Keratinocyte (primary cell): ENCODE results near the gene SBSN. TPM values are rescaled to one million over a fixed set of nuclear protein-coding genes. Genes with fewer than 3 reads are reported as not detected.

Experiments
- DNase-seq: peaks from one replicate; pipeline ENCODE4 v3.0.0-alpha.2; 2011; ENCODE audit warnings: low read depth, missing footprints, low spot score
- FAIRE-seq: peaks from 2 replicates; lab custom pipeline; 2011; peaks lifted over from hg19 to GRCh38; lab: Jason Lieb, UNC
- H2AFZ ChIP-seq: 2 replicates; pipeline ENCODE4 v1.6.0; 2012; ENCODE audit warnings: low read length, control low read depth, inconsistent platforms; ENCODE audit not compliant: control insufficient read depth
- H3K27ac ChIP-seq: 2 replicates; pipeline ENCODE4 v1.5.1; 2011; ENCODE audit warnings: low read length; ENCODE audit not compliant: control insufficient read depth, insufficient read depth
- H3K27me3 ChIP-seq: 3 replicates; pipeline ENCODE4 v1.6.0; 2011; ENCODE audit warnings: low read length; ENCODE audit not compliant: control insufficient read depth, insufficient read depth; ENCODE audit errors: extremely low read depth
- H3K36me3 ChIP-seq, 2 experiments: 2 replicates in 1 of 2; 3 replicates in 1 of 2; pipeline ENCODE4 v1.5.1; 2011; ENCODE audit warnings: low read length in 2 of 2, mild to moderate bottlenecking in 1 of 2; ENCODE audit not compliant: control insufficient read depth in 2 of 2, insufficient read depth in 2 of 2; ENCODE audit errors: extremely low read depth in 1 of 2
- H3K4me1 ChIP-seq: 3 replicates; pipeline ENCODE4 v1.5.1; 2011; ENCODE audit warnings: low read length; ENCODE audit not compliant: control insufficient read depth, insufficient read depth; ENCODE audit errors: extremely low read depth
- H3K4me2 ChIP-seq: 3 replicates; pipeline ENCODE4 v1.6.0; 2011; ENCODE audit warnings: low read depth, low read length; ENCODE audit not compliant: control insufficient read depth, insufficient read depth; ENCODE audit errors: extremely low read depth
- H3K4me3 ChIP-seq, 3 experiments: fragments of 200-600 bp in 1 of 3; sonication (generic) in 1 of 3; 2 replicates in 2 of 3; 3 replicates in 1 of 3; pipeline ENCODE4 v1.5.1; 2011 to 2016; ENCODE audit warnings: low read length in 3 of 3, mild to moderate bottlenecking in 3 of 3, control low read depth in 2 of 3, inconsistent platforms in 1 of 3, low read depth in 1 of 3, mixed read lengths in 1 of 3, mixed run types in 1 of 3, moderate library complexity in 1 of 3; ENCODE audit not compliant: control insufficient read depth in 2 of 3, insufficient read depth in 2 of 3; ENCODE audit errors: extremely low read depth in 1 of 3
- H3K79me2 ChIP-seq: 2 replicates; pipeline ENCODE4 v1.6.0; 2012; ENCODE audit warnings: low read length; ENCODE audit not compliant: control insufficient read depth, insufficient read depth
- H3K9ac ChIP-seq: 3 replicates; pipeline ENCODE4 v1.6.0; 2011; ENCODE audit warnings: low read length; ENCODE audit not compliant: control insufficient read depth, insufficient read depth; ENCODE audit errors: extremely low read depth
- H3K9me1 ChIP-seq: 3 replicates; pipeline ENCODE4 v1.6.0; 2011; ENCODE audit warnings: low read length; ENCODE audit not compliant: control insufficient read depth, insufficient read depth; ENCODE audit errors: extremely low read depth
- H3K9me3 ChIP-seq: 2 replicates; pipeline ENCODE4 v1.5.1; 2012; ENCODE audit warnings: low read depth, low read length; ENCODE audit not compliant: control insufficient read depth
- H4K20me1 ChIP-seq: 3 replicates; pipeline ENCODE4 v1.6.0; 2011; ENCODE audit warnings: low read length; ENCODE audit not compliant: control insufficient read depth, insufficient read depth; ENCODE audit errors: extremely low read depth
- CTCF ChIP-seq, 3 experiments: IDR thresholded peaks in 1 of 3; conservative IDR thresholded peaks in 1 of 3; optimal IDR thresholded peaks in 1 of 3; 2 replicates in 2 of 3; 3 replicates in 1 of 3; pipeline versions ENCODE3 to v1.5.1; 2011; ENCODE audit warnings: low read length in 3 of 3, mild to moderate bottlenecking in 3 of 3, moderate library complexity in 2 of 3, control low read depth in 1 of 3, inconsistent platforms in 1 of 3; ENCODE audit not compliant: insufficient read depth in 2 of 3; ENCODE audit errors: extremely low read depth in 1 of 3
- EZH2 ChIP-seq: IDR thresholded peaks from one replicate; pipeline ENCODE4 v1.6.1; 2012; ENCODE audit warnings: inconsistent platforms, mild to moderate bottlenecking, low read length, moderate library complexity
- dilution Hi-C: fragments of 300-500 bp; cut with MboI; formaldehyde crosslinking; loops from one replicate; pipeline ENCODE4 v1.7.0; 2020; ENCODE audit warnings: low sequenced_read_pairs; ENCODE audit not compliant: extremely low pct_ligation_motif_present
- polyA plus RNA-seq, 5 experiments: library from polyadenylated mRNA; depleted of rRNA in 3 of 5; stranded (reverse) in 3 of 5; stranded (forward) in 1 of 5; unstranded in 1 of 5; fragments of >200 nt; gene quantifications; 1 replicate in 1 of 5; 2 replicates in 3 of 5; 3 replicates in 1 of 5; pipeline versions ENCODE4 v1.2.1 to v1.2.3, GENCODE V29; 2011 to 2012; ENCODE audit warnings: missing spikeins in 2 of 5, low read depth in 1 of 5, low replicate concordance in 1 of 5

The SBSN gene
- polyA plus RNA-seq, 1 donor (not counting 4 experiments of a cell fraction or from before 2014, with no cell fraction given), result 49.0 TPM

- Histone ChIP-seq H3K9ac (no peak overlapping the region), H3K4me3 (no peak overlapping the region), H4K20me1 (no peaks in the 10 kb centered on the region), H3K9me3 (no peaks in the 10 kb centered on the region), H3K9me1 (no peaks in the 10 kb centered on the region), H3K4me1 (no peaks in the 10 kb centered on the region), H3K27me3 (peaks cover 4% of the 10 kb centered on the region), H2AFZ (no peak overlapping the region), H3K27ac (no peak overlapping the region), H3K36me3 (no peaks in the 10 kb centered on the region), H3K79me2 (no peaks in the 10 kb centered on the region), H3K4me2 (no peak overlapping the region)
- DNase-seq (no peak), FAIRE-seq (no peak)
- TF ChIP-seq CTCF (optimal IDR thresholded peaks at IDR 0.05 in 1 of 3, IDR thresholded peaks at IDR 0.05 in 1 of 3, conservative IDR thresholded peaks at IDR 0.05 in 1 of 3; ENCODE audit: extremely low read depth in 1 of 3, insufficient read depth in 2 of 3, low read length in 3 of 3) (no peak), EZH2 (no peak)
- dilution Hi-C loops, result no loop called here
Observed at GRCh38 chr19:35525873-35526272, 2.2 kb downstream of the SBSN start.

GRCh38 chr19:35524181-35524837, 3.8 kb downstream of the SBSN start:
- no peak overlapping the region for H3K4me3 ChIP-seq
- FAIRE-seq (no peak), DNase-seq (no peak)
- H3K27me3 ChIP-seq, result peaks cover 4% of the 10 kb centered on the region
- H4K20me1 ChIP-seq, result no peaks in the 10 kb centered on the region
- H3K4me1 ChIP-seq, result peaks cover 6% of the 10 kb centered on the region
- H3K79me2 ChIP-seq, result no peaks in the 10 kb centered on the region
- H3K4me2 ChIP-seq, result no peak overlapping the region
- no peaks in the 10 kb centered on the region for H3K36me3 ChIP-seq
- no peaks in the 10 kb centered on the region for H3K9me1 ChIP-seq
- no peaks in the 10 kb centered on the region for H3K9me3 ChIP-seq
- H2AFZ ChIP-seq, result no peak overlapping the region
- no peak overlapping the region for H3K27ac ChIP-seq
- TF ChIP-seq EZH2 (no peak), CTCF (optimal IDR thresholded peaks at IDR 0.05 in 1 of 3, IDR thresholded peaks at IDR 0.05 in 1 of 3, conservative IDR thresholded peaks at IDR 0.05 in 1 of 3; ENCODE audit: extremely low read depth in 1 of 3, insufficient read depth in 2 of 3, low read length in 3 of 3) (no peak)
- no peak overlapping the region for H3K9ac ChIP-seq
- dilution Hi-C loops, result no loop called here
